Sigmoid colon (tissue), 4 donors: ENCODE results near the gene RASSF1.

Experiments used
- EP300 ChIP-seq, 4 donors: sonication (generic); formaldehyde crosslinking; IDR thresholded peaks; one replicate each; pipeline ENCODE4 v1.6.1; 2017; ENCODE audit warnings: antibody characterized with exemption in 4 of 4
- POLR2A ChIP-seq, 2 donors: fragments of 450-650 bp; IDR thresholded peaks; one replicate each; pipeline ENCODE4 v1.6.1; 2016; ENCODE audit warnings: antibody characterized with exemption in 2 of 2, mild to moderate bottlenecking in 2 of 2, moderate library complexity in 2 of 2
- POLR2AphosphoS5 ChIP-seq, 4 donors: sonication (generic); formaldehyde crosslinking; IDR thresholded peaks; one replicate each; pipeline ENCODE4 v1.6.1; 2017; ENCODE audit warnings: antibody characterized with exemption in 4 of 4
- TF ChIP-seq, protein P1 (sequence below), 4 experiments: fragments of 450-650 bp in 3 of 4; fragments of 200-600 bp in 1 of 4; IDR thresholded peaks; one replicate each; pipeline ENCODE4 v1.5.1; 2016 to 2019; ENCODE audit warnings: antibody characterized with exemption in 4 of 4, mild to moderate bottlenecking in 3 of 4, moderate library complexity in 2 of 4

GRCh38 chr3:50334339-50335075 lies 6.1 kb downstream of the RASSF1 start:
- TF ChIP-seq POLR2A (IDR thresholded peaks at IDR 0.05): no peak
- TF ChIP-seq, protein P1, sequence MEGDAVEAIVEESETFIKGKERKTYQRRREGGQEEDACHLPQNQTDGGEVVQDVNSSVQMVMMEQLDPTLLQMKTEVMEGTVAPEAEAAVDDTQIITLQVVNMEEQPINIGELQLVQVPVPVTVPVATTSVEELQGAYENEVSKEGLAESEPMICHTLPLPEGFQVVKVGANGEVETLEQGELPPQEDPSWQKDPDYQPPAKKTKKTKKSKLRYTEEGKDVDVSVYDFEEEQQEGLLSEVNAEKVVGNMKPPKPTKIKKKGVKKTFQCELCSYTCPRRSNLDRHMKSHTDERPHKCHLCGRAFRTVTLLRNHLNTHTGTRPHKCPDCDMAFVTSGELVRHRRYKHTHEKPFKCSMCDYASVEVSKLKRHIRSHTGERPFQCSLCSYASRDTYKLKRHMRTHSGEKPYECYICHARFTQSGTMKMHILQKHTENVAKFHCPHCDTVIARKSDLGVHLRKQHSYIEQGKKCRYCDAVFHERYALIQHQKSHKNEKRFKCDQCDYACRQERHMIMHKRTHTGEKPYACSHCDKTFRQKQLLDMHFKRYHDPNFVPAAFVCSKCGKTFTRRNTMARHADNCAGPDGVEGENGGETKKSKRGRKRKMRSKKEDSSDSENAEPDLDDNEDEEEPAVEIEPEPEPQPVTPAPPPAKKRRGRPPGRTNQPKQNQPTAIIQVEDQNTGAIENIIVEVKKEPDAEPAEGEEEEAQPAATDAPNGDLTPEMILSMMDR (IDR thresholded peaks at IDR 0.05): no peak
- TF ChIP-seq EP300 (IDR thresholded peaks at IDR 0.05): no peak
- no peak for TF ChIP-seq POLR2AphosphoS5 (IDR thresholded peaks at IDR 0.05)
